Activated CD8-positive, alpha-beta T cell treated with anti-CD3 and anti-CD28 coated beads for 36 hours (primary cell): ENCODE data around the gene RAB25. TPM values are rescaled to one million over a fixed set of nuclear protein-coding genes. Genes with fewer than 3 reads are reported as not detected.

Experiments used
- ATAC-seq: fragments of 200-7000 bp; cut with Tn5 transposase; one replicate; pipeline ENCODE4 v1.10.0; 2021; ENCODE audit warnings: mild to moderate bottlenecking, moderate library complexity
- CTCF ChIA-PET: fragments of 350-600 bp; sonication (Branson Sonifier 250); formaldehyde crosslinking; loops from one replicate; lab custom pipeline; 2021; ENCODE audit warnings: antibody characterized with exemption; lab: Charles Lee
- POLR2A ChIA-PET: fragments of 350-600 bp; sonication (Branson Sonifier 250); formaldehyde crosslinking; loops from one replicate; lab custom pipeline; 2021; ENCODE audit warnings: antibody characterized with exemption; lab: Charles Lee
- DNase-seq: peaks from one replicate; pipeline ENCODE4 v3.0.0-alpha.2; 2020
- H3K27ac Mint-ChIP-seq: one replicate; pipeline ENCODE4 v1.8.0; 2021; ENCODE audit warnings: mild to moderate bottlenecking, mixed read lengths
- H3K27me3 Mint-ChIP-seq: one replicate; pipeline ENCODE4 v1.8.0; 2021; ENCODE audit warnings: mixed read lengths
- H3K36me3 Mint-ChIP-seq: one replicate; pipeline ENCODE4 v1.8.0; 2021; ENCODE audit warnings: low read depth, mixed read lengths
- H3K4me1 Mint-ChIP-seq: one replicate; pipeline ENCODE4 v1.8.0; 2021; ENCODE audit warnings: low read depth, mixed read lengths
- H3K4me3 Mint-ChIP-seq: one replicate; pipeline ENCODE4 v1.8.0; 2021; ENCODE audit warnings: mild to moderate bottlenecking, moderate library complexity, mixed read lengths
- H3K9me3 Mint-ChIP-seq: one replicate; pipeline ENCODE4 v1.8.0; 2021; ENCODE audit warnings: mixed read lengths
- intact Hi-C: fragments of 100-400 bp; cut with micrococcal nuclease; formaldehyde crosslinking; loops from one replicate; pipeline ENCODE4 v1.10.0; 2022
- total RNA-seq, 2 experiments: library from RNA; stranded (reverse); gene quantifications; one replicate each; pipeline ENCODE4 v1.2.3, GENCODE V29; 2021
- TF ChIP-seq, protein P1 (sequence below): fragments of 200-600 bp; IDR thresholded peaks from one replicate; pipeline ENCODE4 v1.8.0; 2022; ENCODE audit warnings: antibody characterized with exemption, mild to moderate bottlenecking

The RAB25 gene
- total RNA-seq, 2 experiments from 2014 or later: 0.49 to 0.63 TPM

DNA sequence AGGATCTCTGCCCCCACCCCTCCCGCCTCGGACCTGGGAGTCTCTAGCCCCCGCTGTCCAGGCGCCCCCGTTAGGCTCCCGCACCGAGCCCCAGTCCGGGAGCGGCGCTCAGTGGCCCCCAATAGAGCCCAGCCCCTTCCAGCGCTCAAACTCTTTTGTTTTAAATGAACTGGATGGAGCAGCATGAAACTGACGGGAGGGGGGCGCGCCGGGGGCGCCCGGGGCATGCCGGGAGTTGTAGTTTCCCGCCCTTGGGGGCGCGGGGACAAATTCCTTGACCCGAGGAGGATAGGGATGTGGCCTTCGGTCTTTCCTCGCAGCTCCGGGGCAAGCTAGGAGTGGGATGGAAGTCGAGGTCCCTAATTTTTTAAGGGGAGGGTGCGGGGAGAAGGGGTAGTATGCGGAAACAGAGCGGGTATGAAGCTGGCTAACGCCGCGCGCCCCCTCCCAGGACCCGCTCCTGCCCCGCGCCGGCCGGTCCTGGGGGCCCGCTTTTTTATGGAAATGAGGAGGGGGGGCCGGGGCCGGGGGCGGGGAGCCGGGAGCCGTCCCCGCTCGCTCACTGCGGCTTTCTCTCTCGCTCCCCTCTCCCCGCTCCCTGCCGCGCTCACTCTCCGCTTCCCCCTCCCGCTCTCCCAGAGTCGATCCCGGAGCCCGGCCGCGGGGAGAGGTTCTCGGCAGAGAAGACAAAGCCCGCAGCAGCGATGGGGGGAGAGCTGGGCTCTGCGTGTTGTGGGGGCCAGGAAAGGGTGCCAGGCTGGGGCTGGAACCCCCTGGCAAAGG lies 21.5 kb downstream of the RAB25 start, which contains the start of gene MEX3A:
MEX3A (minus strand) TSS at position 157 of the 783 bp plus-strand sequence. CDS start 467 bp downstream, outside the sequence.
- Mint-ChIP-seq H3K36me3 (no peaks in the 10 kb centered on the region), H3K9me3 (no peaks in the 10 kb centered on the region), H3K4me1 (peaks cover 6% of the 10 kb centered on the region), H3K4me3 (peak within 1 kb of the TSS; percentile 70), H3K27ac (no peak within 1 kb of the TSS), H3K27me3 (peaks cover 30% of the 10 kb centered on the region)
- TF ChIP-seq, protein P1, sequence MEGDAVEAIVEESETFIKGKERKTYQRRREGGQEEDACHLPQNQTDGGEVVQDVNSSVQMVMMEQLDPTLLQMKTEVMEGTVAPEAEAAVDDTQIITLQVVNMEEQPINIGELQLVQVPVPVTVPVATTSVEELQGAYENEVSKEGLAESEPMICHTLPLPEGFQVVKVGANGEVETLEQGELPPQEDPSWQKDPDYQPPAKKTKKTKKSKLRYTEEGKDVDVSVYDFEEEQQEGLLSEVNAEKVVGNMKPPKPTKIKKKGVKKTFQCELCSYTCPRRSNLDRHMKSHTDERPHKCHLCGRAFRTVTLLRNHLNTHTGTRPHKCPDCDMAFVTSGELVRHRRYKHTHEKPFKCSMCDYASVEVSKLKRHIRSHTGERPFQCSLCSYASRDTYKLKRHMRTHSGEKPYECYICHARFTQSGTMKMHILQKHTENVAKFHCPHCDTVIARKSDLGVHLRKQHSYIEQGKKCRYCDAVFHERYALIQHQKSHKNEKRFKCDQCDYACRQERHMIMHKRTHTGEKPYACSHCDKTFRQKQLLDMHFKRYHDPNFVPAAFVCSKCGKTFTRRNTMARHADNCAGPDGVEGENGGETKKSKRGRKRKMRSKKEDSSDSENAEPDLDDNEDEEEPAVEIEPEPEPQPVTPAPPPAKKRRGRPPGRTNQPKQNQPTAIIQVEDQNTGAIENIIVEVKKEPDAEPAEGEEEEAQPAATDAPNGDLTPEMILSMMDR: no peak
- ATAC-seq (peak; percentile 90), DNase-seq (peak; percentile 71)
- CTCF ChIA-PET: interaction anchor here (1.0 to 22.5 kb wide), 4 partner anchors 14 to 49 kb away, joined by 3 to 772 read pairs (median 6); no protein-coding TSS in a partner anchor
- intact Hi-C loops: no loop called here
- POLR2A ChIA-PET: interaction anchor here (1.1 to 1.5 kb wide), 4 partner anchors 9 to 163 kb away, joined by 3 to 5 read pairs (median 4); no protein-coding TSS in a partner anchor

DNA sequence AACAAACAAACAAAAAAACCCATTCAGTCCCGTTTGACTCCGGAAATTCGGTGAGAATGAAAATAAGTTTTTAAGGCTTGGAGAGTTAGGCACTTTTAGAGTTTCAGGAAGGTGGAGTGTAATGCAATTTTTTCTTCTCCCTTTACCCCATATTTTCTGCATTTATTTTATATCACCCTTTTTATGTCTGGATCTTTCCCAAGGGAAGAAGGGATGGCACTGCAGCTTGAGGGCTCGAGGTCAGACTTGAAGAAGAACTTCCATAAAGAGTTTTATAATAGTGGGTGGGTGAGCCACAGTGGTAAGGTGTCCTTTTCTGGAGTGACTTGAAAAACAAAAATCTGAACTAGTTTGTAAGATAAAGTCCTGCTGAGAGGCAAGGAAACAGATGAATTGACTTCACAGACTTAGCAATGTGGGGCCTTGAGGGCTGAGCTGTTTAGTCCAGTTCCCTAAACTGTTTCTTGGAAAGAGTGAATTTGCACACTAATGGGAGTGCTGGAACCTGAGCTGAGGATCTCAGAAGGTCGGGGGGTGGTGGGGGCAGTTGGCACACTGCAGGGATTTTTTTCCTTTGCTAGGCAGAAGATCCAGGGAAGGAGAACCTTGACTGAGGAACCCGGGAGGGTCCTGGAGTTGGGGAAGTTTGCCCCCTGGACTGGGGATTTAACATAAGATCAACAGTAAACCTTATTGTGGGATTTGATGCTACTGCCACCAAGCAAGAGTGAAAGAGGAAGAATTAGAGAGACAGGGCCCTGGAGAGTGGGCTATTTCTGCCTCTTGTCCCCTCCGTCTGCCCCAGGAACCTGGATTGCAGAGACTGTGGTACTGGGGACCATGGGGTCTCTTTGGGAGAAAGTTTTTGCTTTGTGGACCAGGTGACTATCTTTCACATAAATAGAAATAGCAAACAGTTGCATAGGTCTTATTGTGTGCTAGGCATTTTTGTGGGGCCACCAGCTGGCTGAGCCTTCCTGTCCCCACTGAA lies 23.1 kb downstream of the RAB25 start:
- DNase-seq (no peak), ATAC-seq (no peak)
- TF ChIP-seq, protein P1: no peak
- Mint-ChIP-seq H3K27ac (no peak overlapping the region), H3K36me3 (no peaks in the 10 kb centered on the region), H3K4me1 (peaks cover 6% of the 10 kb centered on the region), H3K4me3 (peak overlapping the region; percentile 61), H3K9me3 (no peaks in the 10 kb centered on the region), H3K27me3 (peaks cover 30% of the 10 kb centered on the region)
- intact Hi-C loops: no loop called here
- ChIA-PET CTCF (interaction anchor here (1.2 to 22.5 kb wide), 3 partner anchors 12 to 48 kb away, joined by 6 to 772 read pairs (median 7); no protein-coding TSS in a partner anchor), POLR2A (no interaction called here)

DNA sequence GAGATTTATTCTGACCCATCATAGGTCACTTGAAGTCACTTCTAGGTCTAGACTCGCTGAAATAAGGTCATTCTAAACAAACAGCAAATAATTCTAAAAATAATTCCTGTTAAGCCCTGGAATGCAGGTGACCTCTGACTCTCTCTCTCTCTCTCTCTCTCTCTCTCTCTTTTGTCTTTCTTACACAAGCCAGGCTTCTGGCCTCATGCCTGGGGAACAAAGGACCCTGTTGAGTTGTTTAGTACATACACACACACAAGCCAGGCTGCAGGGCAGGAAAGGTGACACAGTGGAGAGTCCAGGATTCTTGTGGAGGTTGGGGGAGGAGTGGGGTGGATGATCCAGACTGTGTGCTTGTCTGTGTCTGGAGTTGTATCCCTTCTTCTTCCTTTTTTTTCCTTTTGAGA lies 25.3 kb downstream of the RAB25 start:
- no peak overlapping the region for H3K4me3 Mint-ChIP-seq
- no peaks in the 10 kb centered on the region for H3K9me3 Mint-ChIP-seq
- TF ChIP-seq, protein P1: no peak
- peaks cover 36% of the 10 kb centered on the region for H3K27me3 Mint-ChIP-seq
- ATAC-seq (no peak), DNase-seq (no peak)
- intact Hi-C loops: no loop called here
- ChIA-PET CTCF (interaction anchor here (0.9 to 22.5 kb wide), 4 partner anchors 10 to 139 kb away, joined by 3 to 772 read pairs (median 8); no protein-coding TSS in a partner anchor), POLR2A (interaction anchor here (1.5 kb wide), 1 partner anchor 44 kb away, joined by 4 read pairs; no protein-coding TSS in a partner anchor)
- H3K27ac Mint-ChIP-seq: no peak overlapping the region
- no peaks in the 10 kb centered on the region for H3K36me3 Mint-ChIP-seq
- peaks cover 8% of the 10 kb centered on the region for H3K4me1 Mint-ChIP-seq

DNA sequence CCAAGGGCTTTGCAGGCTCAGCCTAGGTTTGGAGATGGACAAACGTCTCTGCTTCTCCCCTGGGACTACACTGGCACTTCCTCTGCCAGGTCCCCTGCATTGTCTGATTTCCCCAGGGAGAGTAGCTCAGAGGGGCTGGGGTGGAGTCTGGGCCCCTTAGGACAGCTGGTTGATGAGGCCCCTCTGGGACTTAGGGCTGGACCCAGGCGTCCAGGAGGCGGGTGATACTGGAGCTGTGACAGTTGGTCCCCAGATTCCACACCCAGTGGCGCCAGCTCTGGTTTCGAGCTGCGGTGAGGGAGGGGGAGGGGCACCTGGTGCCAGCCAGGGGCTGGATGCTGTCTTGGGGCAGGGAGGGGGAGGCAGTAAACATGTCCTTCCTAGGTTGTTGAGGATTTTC lies 28.7 kb downstream of the RAB25 start:
- DNase-seq (no peak), ATAC-seq (no peak)
- intact Hi-C loops: loop anchor here (1.0 to 10.0 kb wide), 2 partner anchors 41 to 135 kb away; no protein-coding TSS in a partner anchor
- ChIA-PET POLR2A (interaction anchor here (0.8 to 2.9 kb wide), 4 partner anchors 17 to 230 kb away, joined by 3 to 18 read pairs (median 4); no protein-coding TSS in a partner anchor), CTCF (interaction anchor here (0.9 to 22.5 kb wide), 10 partner anchors 9 to 230 kb away, joined by 3 to 772 read pairs (median 6); partner anchors contain the start of gene LMNA)
- H3K9me3 Mint-ChIP-seq: no peaks in the 10 kb centered on the region
- H3K4me1 Mint-ChIP-seq: peaks cover 2% of the 10 kb centered on the region
- peaks cover 32% of the 10 kb centered on the region for H3K27me3 Mint-ChIP-seq
- no peak overlapping the region for H3K27ac Mint-ChIP-seq
- H3K4me3 Mint-ChIP-seq: no peak overlapping the region
- TF ChIP-seq, protein P1: no peak
- no peaks in the 10 kb centered on the region for H3K36me3 Mint-ChIP-seq
